G401 (cell line): ENCODE measurements around the gene PDHX. TPM values are rescaled to one million over a fixed set of nuclear protein-coding genes. Genes with fewer than 3 reads are reported as not detected.

Experiments
- DNase-seq: peaks from one replicate; pipeline ENCODE4 v3.0.0-alpha.2; 2015; ENCODE audit warnings: low spot score
- in situ Hi-C: cut with HindIII; loops from 2 replicates; pipeline ENCODE4 v1.10.0; 2016; ENCODE audit warnings: low sequenced_read_pairs, mixed read lengths
- total RNA-seq: library from RNA; depleted of rRNA; stranded (reverse); fragments of >200 nt; shearing (Covaris generic); gene quantifications from 2 replicates; pipeline ENCODE4 v1.2.3, GENCODE V29; 2014; rRNA removed

PDHX gene
- total RNA-seq, 1 experiment from 2014 or later = 40.6 TPM

GRCh38 chr11:35035894-35036408, 119.5 kb downstream of the PDHX start:
- in situ Hi-C loops = no loop called here
- no peak for DNase-seq

DNA sequence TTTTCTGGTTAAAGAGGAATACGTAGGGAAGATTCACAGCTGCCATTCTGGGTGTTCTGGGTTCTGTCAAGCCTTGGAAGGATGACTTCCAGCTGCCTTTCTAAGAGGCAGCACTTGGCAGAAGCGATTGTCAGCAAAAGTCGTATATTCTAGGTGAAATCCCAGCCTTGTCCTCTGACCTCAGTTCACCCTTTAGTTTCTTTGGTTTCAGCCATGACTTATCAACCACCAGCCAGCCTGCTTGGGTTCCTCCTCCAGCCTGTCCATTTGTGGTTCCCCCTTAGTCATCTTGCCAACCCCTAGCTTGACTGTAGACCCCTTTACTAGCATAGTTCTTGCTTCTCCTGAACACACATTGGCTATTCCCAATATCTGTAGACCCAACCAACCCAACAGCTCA, 120.2 kb downstream of the PDHX start:
- DNase-seq = no peak
- in situ Hi-C loops = no loop called here

- in situ Hi-C loops = no loop called here
- no peak for DNase-seq
Observed at GRCh38 chr11:35038211-35038928, 122.0 kb downstream of the PDHX start.

DNA sequence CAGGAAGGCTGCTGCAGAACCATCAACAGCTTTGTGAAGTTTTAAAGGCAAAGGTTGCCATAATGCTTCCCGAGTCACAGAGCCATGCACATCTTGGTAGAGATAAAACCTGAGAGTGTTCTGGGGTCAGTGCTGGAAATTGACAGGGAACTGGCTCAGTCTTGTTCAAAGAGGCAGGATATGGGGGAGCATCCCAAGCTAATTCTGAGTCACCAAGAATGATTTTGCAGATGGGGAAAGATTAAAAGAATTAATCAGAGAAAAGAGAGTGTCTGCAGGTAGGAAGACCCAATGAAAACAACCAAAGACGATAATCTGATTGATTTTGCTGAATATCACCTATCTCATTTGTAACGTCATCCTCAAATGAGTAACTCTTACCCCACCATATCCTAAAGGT, 122.7 kb downstream of the PDHX start:
- DNase-seq = no peak
- in situ Hi-C loops = no loop called here

DNA sequence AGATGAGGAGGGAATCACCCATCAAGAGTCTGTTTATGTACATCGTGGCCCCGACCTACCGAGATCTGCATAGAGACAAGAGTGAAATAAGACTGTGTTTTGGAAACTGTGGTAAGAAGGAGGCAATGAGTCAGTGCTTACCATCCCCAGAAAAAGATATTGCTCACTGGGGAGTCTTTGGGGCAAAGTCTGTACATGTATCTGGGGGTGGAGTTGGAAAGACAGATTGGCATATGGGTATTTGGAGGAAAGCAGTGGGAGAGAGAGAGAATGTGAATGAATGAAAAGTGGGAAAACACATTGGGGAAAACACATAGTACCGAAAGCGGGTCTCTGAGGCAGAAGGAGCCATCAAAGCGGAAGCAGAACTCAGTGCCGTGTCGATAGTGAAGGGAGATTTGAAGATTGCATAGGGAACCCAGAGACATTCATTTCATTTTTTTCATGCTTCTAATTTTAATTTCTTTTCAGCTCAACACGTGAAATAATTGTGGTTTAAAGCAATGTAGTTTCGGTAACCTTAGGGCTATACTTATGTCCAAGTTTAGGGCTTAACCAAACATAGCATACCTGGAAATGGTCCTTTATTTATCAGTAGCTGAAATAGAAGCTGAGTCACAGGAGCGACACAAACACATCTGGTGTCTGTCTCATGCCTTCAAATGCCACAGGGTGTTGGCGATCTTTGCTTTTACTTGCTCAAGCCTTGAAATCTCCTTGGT, 124.0 kb downstream of the PDHX start:
- no peak for DNase-seq
- in situ Hi-C loops = no loop called here

DNA sequence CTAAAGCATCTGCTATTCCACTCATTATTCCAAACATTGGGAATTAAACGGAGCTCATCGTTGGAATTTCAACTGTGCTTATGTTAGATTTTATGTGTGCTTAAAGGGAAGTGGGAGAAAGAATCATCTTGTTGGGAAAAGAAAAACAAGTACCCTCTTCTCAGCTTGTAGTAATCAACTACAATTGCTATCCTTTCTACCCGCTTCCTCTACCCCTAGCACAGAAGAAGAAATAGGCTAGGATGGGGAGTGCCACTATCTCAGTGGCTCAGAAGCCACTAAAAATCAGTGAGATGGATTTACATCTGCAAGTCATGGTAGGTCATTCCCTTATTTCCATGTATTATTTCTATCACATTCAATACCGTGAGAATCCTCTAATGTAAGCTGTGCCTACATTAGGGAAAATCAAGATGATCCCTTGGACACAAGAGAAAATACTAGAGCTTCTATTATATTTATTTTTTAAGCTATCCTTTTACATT, 124.7 kb downstream of the PDHX start:
- in situ Hi-C loops = no loop called here
- no peak for DNase-seq

GRCh38 chr11:35042224-35042623, 125.8 kb downstream of the PDHX start:
- in situ Hi-C loops = no loop called here

DNA sequence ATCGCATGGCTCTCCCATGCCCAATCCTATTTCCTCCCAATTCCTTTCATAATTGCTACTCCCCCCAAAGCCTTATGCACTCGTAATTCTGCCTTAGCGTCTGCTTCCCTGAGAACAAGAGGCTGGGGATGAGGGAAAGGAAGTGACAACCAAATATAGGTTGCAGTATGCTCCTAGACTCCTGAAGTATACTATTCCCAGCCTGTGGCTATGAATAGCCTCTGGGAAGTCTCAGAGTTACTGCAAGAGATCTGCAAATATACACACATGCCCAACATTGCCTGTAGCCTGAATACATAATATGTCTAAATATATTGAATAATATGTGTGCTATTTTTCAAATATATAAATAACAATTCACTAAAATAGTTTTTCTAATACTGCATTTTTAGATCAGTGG, 126.5 kb downstream of the PDHX start:
- in situ Hi-C loops = no loop called here
- DNase-seq = no peak

More at GRCh38 chr11:35042224-35042623, 125.8 kb downstream of the PDHX start:
- no peak for DNase-seq

DNA sequence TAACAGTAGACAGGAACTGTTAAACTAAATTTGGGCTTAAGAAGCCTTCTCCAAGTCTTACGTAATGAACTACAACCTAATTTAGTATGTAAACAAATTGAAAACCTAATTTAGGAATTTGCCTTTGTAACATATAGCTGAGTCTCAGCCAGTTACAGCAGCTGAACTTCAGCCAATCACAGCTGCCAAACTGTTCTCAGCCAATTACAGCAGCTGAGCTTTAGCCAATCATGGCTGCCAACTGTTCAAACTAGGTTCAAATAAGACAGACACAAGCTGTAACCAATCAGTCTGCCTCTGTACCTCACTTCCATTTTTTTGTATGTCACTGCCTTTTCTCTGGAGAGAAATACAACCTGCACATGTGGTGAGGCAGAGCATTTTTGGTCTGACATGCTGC, 127.5 kb downstream of the PDHX start:
- no peak for DNase-seq
- in situ Hi-C loops = no loop called here

DNA sequence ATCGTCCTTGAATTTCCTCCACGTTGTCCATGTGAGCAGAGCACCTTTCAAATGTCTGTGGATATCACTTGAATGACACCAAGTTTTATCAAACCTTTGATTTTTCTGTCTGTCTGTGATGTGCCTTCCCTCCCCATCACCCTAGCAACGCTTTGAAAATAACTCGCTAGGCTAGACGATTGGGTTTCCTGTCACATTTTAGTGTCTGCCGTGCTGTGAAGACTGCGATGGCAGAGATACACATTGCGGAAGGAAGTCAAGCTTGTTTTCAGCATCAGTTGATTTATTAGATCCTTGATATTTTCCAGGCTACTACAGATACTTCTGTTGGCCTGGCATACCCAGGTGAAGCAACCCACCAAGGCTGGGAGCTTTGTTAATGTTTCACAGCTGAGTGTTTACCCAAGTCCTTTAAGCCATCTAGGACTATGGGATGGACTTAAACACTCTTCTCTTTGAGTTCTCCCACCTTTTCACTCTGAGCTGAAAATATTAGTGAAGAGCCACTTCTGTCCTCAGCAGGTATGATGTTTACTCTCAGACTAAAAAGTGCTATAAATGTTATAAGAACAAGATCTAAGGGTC, 128.9 kb downstream of the PDHX start:
- DNase-seq = no peak
- in situ Hi-C loops = no loop called here

Other genes starting within 250 kb of the PDHX start
- 28.6 and 35.4 TPM in 2 replicates for gene APIP, start 239 bp upstream of the PDHX start, total RNA-seq
- 0.80 and 6.8 TPM in 2 replicates for gene CD44, start 222.6 kb downstream of the PDHX start, total RNA-seq